Suprapubic skin (tissue), 4 donors: ENCODE measurements around the gene CSKMT. TPM values are rescaled to one million over a fixed set of nuclear protein-coding genes. Genes with fewer than 3 reads are reported as not detected.

Experiments
- DNase-seq, 2 donors: peaks; one replicate each; pipeline ENCODE4 v3.0.0-alpha.2; 2019; ENCODE audit warnings: low spot score in 2 of 2
- H3K27ac ChIP-seq: fragments of 200-600 bp; sonication (generic); one replicate; pipeline ENCODE4 v1.5.1; 2019
- H3K27me3 ChIP-seq: fragments of 200-600 bp; sonication (generic); one replicate; pipeline ENCODE4 v1.5.1; 2019
- H3K36me3 ChIP-seq: fragments of 200-600 bp; sonication (generic); one replicate; pipeline ENCODE4 v1.5.1; 2019
- H3K4me1 ChIP-seq: fragments of 200-600 bp; sonication (generic); one replicate; pipeline ENCODE4 v1.5.1; 2019
- H3K4me3 ChIP-seq: fragments of 200-600 bp; sonication (generic); one replicate; pipeline ENCODE4 v1.5.1; 2019; ENCODE audit warnings: mild to moderate bottlenecking
- H3K9me3 ChIP-seq: fragments of 200-600 bp; sonication (generic); one replicate; pipeline ENCODE4 v1.5.1; 2019
- EP300 ChIP-seq: sonication (generic); formaldehyde crosslinking; IDR thresholded peaks from one replicate; pipeline ENCODE4 v1.6.1; 2017; ENCODE audit warnings: antibody characterized with exemption
- POLR2A ChIP-seq, 2 donors: fragments of 450-650 bp; IDR thresholded peaks; one replicate each; pipeline ENCODE4 v1.6.1; 2017; ENCODE audit warnings: antibody characterized with exemption in 2 of 2, mild to moderate bottlenecking in 2 of 2, moderate library complexity in 2 of 2
- POLR2AphosphoS5 ChIP-seq, 3 donors: sonication (generic); formaldehyde crosslinking; IDR thresholded peaks; one replicate each; pipeline ENCODE4 v1.6.1; 2017; ENCODE audit warnings: antibody characterized with exemption in 3 of 3
- WGBS: methylation state at CpG from one replicate; pipeline ENCODE4 v1.1.5; 2018; 5-methylcytosine and 5-hydroxymethylcytosine counted together
- total RNA-seq, 4 donors: library from RNA; depleted of rRNA; stranded (reverse); fragments of >200 nt; gene quantifications; one replicate each; pipeline ENCODE4 v1.1.0, GENCODE V29; 2016
- TF ChIP-seq, protein P1 (sequence below), 2 donors: fragments of 200-600 bp in 1 of 2; fragments of 450-650 bp in 1 of 2; sonication (generic) in 1 of 2; IDR thresholded peaks; one replicate each; pipeline ENCODE4 v1.5.1; 2016 to 2019; ENCODE audit warnings: antibody characterized with exemption in 2 of 2, mild to moderate bottlenecking in 1 of 2, moderate library complexity in 1 of 2

CSKMT gene
- total RNA-seq, 4 donors from 2014 or later, result 2.8 to 6.0 (median 4.2) TPM

DNA sequence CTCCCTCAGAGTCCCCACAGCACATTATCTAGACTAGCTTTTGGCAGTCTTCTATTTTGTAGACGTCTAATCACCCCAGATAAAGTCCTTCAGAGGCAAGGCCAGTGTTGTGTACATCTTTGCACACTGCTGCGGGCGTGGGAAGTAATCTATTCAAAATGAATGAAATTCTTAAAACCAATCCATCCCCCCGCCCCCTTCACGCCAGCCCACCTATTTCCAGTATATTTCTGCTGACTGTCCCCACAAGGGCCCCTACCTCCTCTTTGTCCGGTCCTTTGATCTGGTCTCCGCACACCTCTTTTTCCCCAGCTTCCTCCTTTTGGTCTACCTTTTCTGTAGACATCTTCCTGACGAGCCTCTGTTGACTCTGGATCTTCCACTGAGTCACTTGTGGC is 41.7 kb downstream of the CSKMT start:
- Histone ChIP-seq H3K36me3 (peaks cover 14% of the 10 kb centered on the region), H3K4me1 (peaks cover 44% of the 10 kb centered on the region), H3K27me3 (no peaks in the 10 kb centered on the region), H3K4me3 (peak overlapping the region; percentile 63), H3K27ac (peak overlapping the region; percentile 71), H3K9me3 (no peaks in the 10 kb centered on the region)
- WGBS, result 80% methylated on average over 8 of the region's 8 CpGs
- TF ChIP-seq POLR2AphosphoS5 (IDR thresholded peaks at IDR 0.05) (no peak), EP300 (no peak), POLR2A (IDR thresholded peaks at IDR 0.05) (no peak)
- TF ChIP-seq, protein P1, sequence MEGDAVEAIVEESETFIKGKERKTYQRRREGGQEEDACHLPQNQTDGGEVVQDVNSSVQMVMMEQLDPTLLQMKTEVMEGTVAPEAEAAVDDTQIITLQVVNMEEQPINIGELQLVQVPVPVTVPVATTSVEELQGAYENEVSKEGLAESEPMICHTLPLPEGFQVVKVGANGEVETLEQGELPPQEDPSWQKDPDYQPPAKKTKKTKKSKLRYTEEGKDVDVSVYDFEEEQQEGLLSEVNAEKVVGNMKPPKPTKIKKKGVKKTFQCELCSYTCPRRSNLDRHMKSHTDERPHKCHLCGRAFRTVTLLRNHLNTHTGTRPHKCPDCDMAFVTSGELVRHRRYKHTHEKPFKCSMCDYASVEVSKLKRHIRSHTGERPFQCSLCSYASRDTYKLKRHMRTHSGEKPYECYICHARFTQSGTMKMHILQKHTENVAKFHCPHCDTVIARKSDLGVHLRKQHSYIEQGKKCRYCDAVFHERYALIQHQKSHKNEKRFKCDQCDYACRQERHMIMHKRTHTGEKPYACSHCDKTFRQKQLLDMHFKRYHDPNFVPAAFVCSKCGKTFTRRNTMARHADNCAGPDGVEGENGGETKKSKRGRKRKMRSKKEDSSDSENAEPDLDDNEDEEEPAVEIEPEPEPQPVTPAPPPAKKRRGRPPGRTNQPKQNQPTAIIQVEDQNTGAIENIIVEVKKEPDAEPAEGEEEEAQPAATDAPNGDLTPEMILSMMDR (IDR thresholded peaks at IDR 0.05), result no peak
- no peak for DNase-seq

DNA sequence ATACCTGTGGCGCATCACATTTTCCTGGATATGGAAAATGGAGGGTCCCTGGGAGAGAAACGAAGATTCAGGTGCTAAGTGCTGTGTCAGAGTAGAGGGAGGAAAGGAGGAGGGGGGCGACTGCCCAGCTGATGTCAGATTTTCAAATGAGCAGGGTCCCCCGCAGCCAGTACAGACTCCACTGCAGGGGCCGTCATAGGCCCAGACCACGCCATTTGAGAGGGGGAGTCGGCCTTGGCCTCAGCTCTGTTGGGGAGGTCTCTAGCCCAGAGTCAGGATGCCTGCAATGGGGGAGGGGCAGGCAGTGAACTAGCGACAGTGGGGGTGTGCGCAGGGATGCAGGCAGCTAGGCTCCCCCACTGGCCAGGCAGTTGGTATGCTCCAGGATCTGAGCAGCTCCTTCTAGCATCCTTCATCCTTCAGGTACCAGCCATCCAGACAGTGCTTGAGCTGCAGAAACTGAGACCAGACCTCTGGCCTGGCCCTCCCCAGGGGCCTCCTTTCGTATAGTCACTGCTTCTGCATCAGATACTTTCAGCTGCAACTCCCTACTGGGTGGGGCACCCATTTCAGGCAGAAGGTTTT is 42.3 kb downstream of the CSKMT start, which contains the start of the genes BSCL2 and GNG3:
Gene BSCL2 (minus strand): TSS at position 148 of the 585 bp plus-strand sequence. CDS start 229 bp downstream, outside the sequence.
Gene GNG3 (plus strand): TSS at position 400 of the 585 bp plus-strand sequence. CDS start 620 bp downstream, outside the sequence.
- peaks cover 44% of the 10 kb centered on the region for H3K4me1 ChIP-seq
- H3K27ac ChIP-seq, result peak within 1 kb of the TSS; percentile 92
- H3K4me3 ChIP-seq, result peak within 1 kb of the TSS; percentile 67
- H3K36me3 ChIP-seq, result peaks cover 19% of the 10 kb centered on the region
- DNase-seq, result no peak
- WGBS, result 91% methylated on average over 7 of the region's 10 CpGs
- no peaks in the 10 kb centered on the region for H3K9me3 ChIP-seq
- H3K27me3 ChIP-seq, result no peaks in the 10 kb centered on the region
- no peak for TF ChIP-seq EP300

DNA sequence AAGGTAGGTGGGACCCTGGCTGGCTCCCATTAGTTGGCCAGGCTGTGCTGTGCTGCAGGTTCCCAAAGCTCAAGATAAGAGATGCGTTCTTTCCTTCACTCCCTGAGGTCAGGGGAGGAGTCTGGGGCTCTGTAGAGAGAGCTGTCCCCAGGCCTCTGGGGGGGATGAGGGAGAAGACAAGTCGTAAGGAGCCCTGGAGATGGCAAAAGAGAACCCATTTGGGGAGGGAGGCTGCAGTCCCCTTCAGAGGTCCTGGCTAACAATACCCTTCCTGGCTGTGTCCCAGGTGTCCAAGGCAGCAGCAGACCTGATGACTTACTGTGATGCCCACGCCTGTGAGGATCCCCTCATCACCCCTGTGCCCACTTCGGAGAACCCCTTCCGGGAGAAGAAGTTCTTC is 43.3 kb downstream of the CSKMT start:
- H3K4me1 ChIP-seq, result peaks cover 44% of the 10 kb centered on the region
- H3K36me3 ChIP-seq, result peaks cover 28% of the 10 kb centered on the region
- TF ChIP-seq POLR2A (IDR thresholded peaks at IDR 0.05) (no peak), EP300 (no peak), POLR2AphosphoS5 (IDR thresholded peaks at IDR 0.05) (no peak)
- TF ChIP-seq, protein P1 (IDR thresholded peaks at IDR 0.05), result no peak
- H3K4me3 ChIP-seq, result peak overlapping the region; percentile 67
- no peaks in the 10 kb centered on the region for H3K27me3 ChIP-seq
- H3K9me3 ChIP-seq, result no peaks in the 10 kb centered on the region
- DNase-seq, result no peak
- peak overlapping the region; percentile 92 for H3K27ac ChIP-seq
- WGBS, result 71% methylated on average over 5 of the region's 5 CpGs

DNA sequence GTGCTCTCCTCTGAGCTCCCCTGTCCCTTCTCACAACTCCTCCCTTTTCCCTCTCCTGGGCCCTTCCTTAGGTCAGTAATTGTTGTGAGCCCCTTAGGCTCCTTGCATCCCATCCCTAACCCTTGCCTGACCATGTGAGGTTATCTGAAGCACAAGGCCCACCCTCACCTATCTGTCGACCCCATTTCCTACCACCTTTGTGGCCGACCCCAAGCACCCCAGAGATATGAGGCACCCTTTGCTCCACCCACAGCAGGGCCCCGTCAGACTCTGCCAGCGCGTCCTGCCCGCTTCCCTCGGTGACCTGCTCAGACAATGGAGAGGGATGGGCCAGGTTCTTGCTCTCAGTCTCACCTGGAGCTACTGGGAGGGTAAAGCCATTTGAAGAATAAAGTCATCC is 43.7 kb downstream of the CSKMT start:
- Histone ChIP-seq H3K27ac (peak overlapping the region; percentile 92), H3K27me3 (no peaks in the 10 kb centered on the region), H3K4me1 (peaks cover 47% of the 10 kb centered on the region), H3K9me3 (no peaks in the 10 kb centered on the region), H3K4me3 (peak overlapping the region; percentile 67), H3K36me3 (peaks cover 32% of the 10 kb centered on the region)
- TF ChIP-seq POLR2AphosphoS5 (IDR thresholded peaks at IDR 0.05) (no peak), POLR2A (IDR thresholded peaks at IDR 0.05) (no peak), EP300 (no peak)
- TF ChIP-seq, protein P1 (IDR thresholded peaks at IDR 0.05), result no peak
- WGBS, result 4% methylated on average over 6 of the region's 7 CpGs
- peak in 1 of 2 donors; percentile 78 for DNase-seq

DNA sequence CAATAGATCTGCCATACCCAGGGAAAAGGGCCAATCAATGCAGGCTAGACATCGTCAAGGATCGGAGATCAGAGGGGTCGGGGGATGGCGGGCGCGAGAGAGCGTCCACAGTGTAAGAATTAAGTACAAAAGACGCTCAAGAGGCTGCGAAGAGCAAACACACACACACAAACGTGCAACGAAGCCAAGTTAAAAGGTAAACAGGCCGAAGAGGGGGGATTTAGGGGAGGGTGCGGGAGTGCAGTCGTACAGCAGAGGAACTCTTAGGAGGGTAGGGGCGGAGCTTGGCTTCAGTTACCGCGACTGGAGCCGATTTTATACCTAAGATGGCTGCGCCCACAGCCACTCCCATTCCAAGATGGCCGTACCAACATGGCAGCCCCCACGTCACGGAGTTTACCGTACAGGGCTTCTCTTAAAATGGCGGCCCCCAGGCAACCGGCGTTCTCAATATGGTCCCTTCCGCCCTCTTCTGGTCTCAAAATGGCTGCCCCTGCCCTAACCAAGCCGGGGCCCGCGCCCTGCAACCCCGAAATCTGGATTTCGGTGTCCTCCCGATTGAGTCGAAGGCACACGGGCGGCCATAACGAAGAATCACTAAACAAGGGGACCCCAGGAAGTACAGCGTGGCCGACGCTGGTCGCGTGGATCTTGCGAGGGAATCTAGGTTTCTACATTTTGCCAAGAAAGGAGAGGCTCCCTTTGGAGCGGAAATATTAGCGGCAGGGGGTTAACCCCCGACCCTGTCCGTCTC is 44.3 kb downstream of the CSKMT start:
- Histone ChIP-seq H3K27me3 (no peaks in the 10 kb centered on the region), H3K4me1 (peaks cover 47% of the 10 kb centered on the region), H3K36me3 (peaks cover 38% of the 10 kb centered on the region), H3K27ac (peak overlapping the region; percentile 92), H3K4me3 (peak overlapping the region; percentile 67), H3K9me3 (no peaks in the 10 kb centered on the region)
- peak; percentile 99 to 100 for DNase-seq
- under 1% methylated on average over 39 of the region's 47 CpGs for WGBS
- TF ChIP-seq POLR2A (IDR thresholded peaks at IDR 0.05) (peak in 1 of 2 donors; percentile 68), POLR2AphosphoS5 (IDR thresholded peaks at IDR 0.05) (peak in 2 of 3 donors; percentile 67 to 78), EP300 (no peak)
- TF ChIP-seq, protein P1 (IDR thresholded peaks at IDR 0.05), result peak in 1 of 2 donors; percentile 7
